Lower leg skin (tissue), 3 donors: Measurements from ENCODE around the gene EHMT1.

Experiments
- POLR2A ChIP-seq, 2 donors: fragments of 450-650 bp; IDR thresholded peaks; one replicate each; pipeline ENCODE4 v1.6.1; 2016 to 2017; ENCODE audit warnings: antibody characterized with exemption in 2 of 2, mild to moderate bottlenecking in 1 of 2, moderate library complexity in 1 of 2
- TF ChIP-seq, protein P1 (sequence below), 3 donors: fragments of 450-650 bp; IDR thresholded peaks; one replicate each; pipeline ENCODE4 v1.5.1; 2016; ENCODE audit warnings: antibody characterized with exemption in 3 of 3, mild to moderate bottlenecking in 3 of 3, moderate library complexity in 2 of 3

DNA sequence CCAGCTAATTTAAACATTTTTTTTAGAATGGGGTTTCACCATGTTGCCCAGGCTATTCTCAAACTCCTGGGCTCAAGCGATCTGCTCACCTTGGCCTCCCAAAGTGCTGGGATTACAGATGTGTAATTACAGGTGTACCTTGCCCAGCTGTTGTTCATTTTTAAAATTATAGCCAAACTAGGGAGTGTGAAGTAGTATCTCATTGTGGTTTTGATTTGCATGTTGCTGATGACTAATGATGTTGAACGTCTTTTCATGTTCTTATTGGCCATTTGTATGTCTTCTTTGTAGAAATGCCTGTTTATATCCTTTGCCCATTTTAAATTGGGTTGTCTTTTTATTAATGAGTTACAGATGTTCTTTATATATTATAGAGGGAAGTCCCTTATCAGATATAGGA is 31.5 kb downstream of the EHMT1 start:
- TF ChIP-seq, protein P1, sequence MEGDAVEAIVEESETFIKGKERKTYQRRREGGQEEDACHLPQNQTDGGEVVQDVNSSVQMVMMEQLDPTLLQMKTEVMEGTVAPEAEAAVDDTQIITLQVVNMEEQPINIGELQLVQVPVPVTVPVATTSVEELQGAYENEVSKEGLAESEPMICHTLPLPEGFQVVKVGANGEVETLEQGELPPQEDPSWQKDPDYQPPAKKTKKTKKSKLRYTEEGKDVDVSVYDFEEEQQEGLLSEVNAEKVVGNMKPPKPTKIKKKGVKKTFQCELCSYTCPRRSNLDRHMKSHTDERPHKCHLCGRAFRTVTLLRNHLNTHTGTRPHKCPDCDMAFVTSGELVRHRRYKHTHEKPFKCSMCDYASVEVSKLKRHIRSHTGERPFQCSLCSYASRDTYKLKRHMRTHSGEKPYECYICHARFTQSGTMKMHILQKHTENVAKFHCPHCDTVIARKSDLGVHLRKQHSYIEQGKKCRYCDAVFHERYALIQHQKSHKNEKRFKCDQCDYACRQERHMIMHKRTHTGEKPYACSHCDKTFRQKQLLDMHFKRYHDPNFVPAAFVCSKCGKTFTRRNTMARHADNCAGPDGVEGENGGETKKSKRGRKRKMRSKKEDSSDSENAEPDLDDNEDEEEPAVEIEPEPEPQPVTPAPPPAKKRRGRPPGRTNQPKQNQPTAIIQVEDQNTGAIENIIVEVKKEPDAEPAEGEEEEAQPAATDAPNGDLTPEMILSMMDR (IDR thresholded peaks at IDR 0.05), result no peak
- TF ChIP-seq POLR2A (IDR thresholded peaks at IDR 0.05), result no peak
